Glomerular endothelial cell (primary cell): ENCODE data around the gene SLCO1B1. TPM values are rescaled to one million over a fixed set of nuclear protein-coding genes. Genes with fewer than 3 reads are reported as not detected.

Source experiments
- DNase-seq: peaks from one replicate; pipeline ENCODE4 v3.0.0-alpha.2; 2011; ENCODE audit warnings: low read depth, low spot score; ENCODE audit errors: extremely low read depth
- total RNA-seq: library from RNA; depleted of rRNA; stranded (reverse); fragments of >200 nt; gene quantifications from 2 replicates; pipeline ENCODE4 v1.2.3, GENCODE V29; 2015

The SLCO1B1 gene
- total RNA-seq, 1 donor from 2014 or later = not detected

GRCh38 chr12:21219206-21219605, 88.2 kb downstream of the SLCO1B1 start:
- DNase-seq = no peak

- DNase-seq = no peak
These were observed 89.3 kb downstream of the SLCO1B1 start for GRCh38 chr12:21220266-21220665.

- DNase-seq = no peak
These were observed 90.1 kb downstream of the SLCO1B1 start for GRCh38 chr12:21221072-21221471.

GRCh38 chr12:21221778-21222177, 90.8 kb downstream of the SLCO1B1 start:
- no peak for DNase-seq

GRCh38 chr12:21223930-21224329, 92.9 kb downstream of the SLCO1B1 start:
- DNase-seq = no peak

GRCh38 chr12:21234395-21234794, 103.4 kb downstream of the SLCO1B1 start:
- no peak for DNase-seq

GRCh38 chr12:21239866-21240265, 108.9 kb downstream of the SLCO1B1 start:
- no peak for DNase-seq

GRCh38 chr12:21248679-21249078, 117.7 kb downstream of the SLCO1B1 start:
- DNase-seq = peak; percentile 10

GRCh38 chr12:21252070-21252469, 121.1 kb downstream of the SLCO1B1 start:
- DNase-seq = no peak

- no peak for DNase-seq
These were observed 126.2 kb downstream of the SLCO1B1 start for GRCh38 chr12:21257172-21257571.

GRCh38 chr12:21264232-21264631, 133.2 kb downstream of the SLCO1B1 start:
- no peak for DNase-seq

- no peak for DNase-seq
These were observed 134.9 kb downstream of the SLCO1B1 start for GRCh38 chr12:21265932-21266331.

GRCh38 chr12:21276826-21277225, 145.8 kb downstream of the SLCO1B1 start:
- no peak for DNase-seq

Other genes starting within 250 kb of the SLCO1B1 start
- not detected in 2 replicates for gene SLCO1A2, start 203.7 kb downstream of the SLCO1B1 start, total RNA-seq
- not detected in 2 replicates for gene IAPP, start 241.7 kb downstream of the SLCO1B1 start, total RNA-seq